Measurements from ENCODE around the gene PCNX3. TPM values are rescaled to one million over a fixed set of nuclear protein-coding genes. Genes with fewer than 3 reads are reported as not detected.

PCNX3 gene
- total RNA-seq, 2 donors from 2014 or later: 48.1 to 57.3 TPM

GRCh38 chr11:65609665-65610064 is 5.9 kb upstream of the PCNX3 start:
- peaks cover 38% of the 10 kb centered on the region for H3K36me3 Mint-ChIP-seq (ENCODE audit: low read depth)
- H3K4me1 Mint-ChIP-seq: peaks cover 8% of the 10 kb centered on the region
- no peak overlapping the region for H3K4me3 Mint-ChIP-seq
- Histone ChIP-seq H3K9me3 (ENCODE audit: control insufficient read depth, low read length) (no peaks in the 10 kb centered on the region), H3K4me3 (ENCODE audit: low read length) (no peak overlapping the region), H3K4me1 (ENCODE audit: control insufficient read depth, insufficient read depth, low read length) (peaks cover 3% of the 10 kb centered on the region), H3K9ac (ENCODE audit: extremely low read depth, low read length, poor library complexity, severe bottlenecking) (no peak overlapping the region), H3K27ac (ENCODE audit: low read depth, low read length) (no peak overlapping the region), H3K27me3 (ENCODE audit: control insufficient read depth, insufficient read depth, low read length, poor library complexity, severe bottlenecking) (no peaks in the 10 kb centered on the region), H3K36me3 (ENCODE audit: control insufficient read depth, insufficient read depth, low read length) (peaks cover 46% of the 10 kb centered on the region)
- H3K27me3 Mint-ChIP-seq (ENCODE audit: insufficient read depth): peaks cover 2% of the 10 kb centered on the region
- no peaks in the 10 kb centered on the region for H3K9me3 Mint-ChIP-seq
- no peak overlapping the region for H3K27ac Mint-ChIP-seq
- WGBS, 2 experiments (ENCODE audit: insufficient coverage in 1 of 2, insufficient read length in 1 of 2): 93 to 94% methylated on average over 5 of the region's 5 CpGs
- no peak for TF ChIP-seq CTCF (conservative IDR thresholded peaks at IDR 0.05)
- no peak for DNase-seq

GRCh38 chr11:65610404-65610803 is 5.2 kb upstream of the PCNX3 start:
- Histone ChIP-seq H3K36me3 (ENCODE audit: control insufficient read depth, insufficient read depth, low read length) (peaks cover 38% of the 10 kb centered on the region), H3K9ac (ENCODE audit: extremely low read depth, low read length, poor library complexity, severe bottlenecking) (no peak overlapping the region), H3K27ac (ENCODE audit: low read depth, low read length) (no peak overlapping the region), H3K9me3 (ENCODE audit: control insufficient read depth, low read length) (no peaks in the 10 kb centered on the region), H3K4me1 (ENCODE audit: control insufficient read depth, insufficient read depth, low read length) (peaks cover 3% of the 10 kb centered on the region), H3K4me3 (ENCODE audit: low read length) (no peak overlapping the region), H3K27me3 (ENCODE audit: control insufficient read depth, insufficient read depth, low read length, poor library complexity, severe bottlenecking) (no peaks in the 10 kb centered on the region)
- Mint-ChIP-seq H3K9me3 (no peaks in the 10 kb centered on the region), H3K36me3 (ENCODE audit: low read depth) (peaks cover 33% of the 10 kb centered on the region), H3K27ac (no peak overlapping the region), H3K27me3 (ENCODE audit: insufficient read depth) (peaks cover 2% of the 10 kb centered on the region), H3K4me3 (no peak overlapping the region), H3K4me1 (peaks cover 8% of the 10 kb centered on the region)
- DNase-seq: no peak
- 59 to 87% methylated on average over 5 to 6 of the region's 6 CpGs for WGBS, 2 experiments (ENCODE audit: insufficient coverage in 1 of 2, insufficient read length in 1 of 2)
- TF ChIP-seq CTCF (conservative IDR thresholded peaks at IDR 0.05): no peak

GRCh38 chr11:65611028-65611757 is 4.4 kb upstream of the PCNX3 start:
- Mint-ChIP-seq H3K4me1 (peaks cover 8% of the 10 kb centered on the region), H3K36me3 (ENCODE audit: low read depth) (peaks cover 28% of the 10 kb centered on the region), H3K27ac (no peak overlapping the region), H3K27me3 (ENCODE audit: insufficient read depth) (peaks cover 2% of the 10 kb centered on the region), H3K9me3 (no peaks in the 10 kb centered on the region), H3K4me3 (no peak overlapping the region)
- no peak overlapping the region for H3K27ac ChIP-seq (ENCODE audit: low read depth, low read length)
- H3K27me3 ChIP-seq (ENCODE audit: control insufficient read depth, insufficient read depth, low read length, poor library complexity, severe bottlenecking): no peaks in the 10 kb centered on the region
- peaks cover 3% of the 10 kb centered on the region for H3K4me1 ChIP-seq (ENCODE audit: control insufficient read depth, insufficient read depth, low read length)
- no peaks in the 10 kb centered on the region for H3K9me3 ChIP-seq (ENCODE audit: control insufficient read depth, low read length)
- TF ChIP-seq CTCF (conservative IDR thresholded peaks at IDR 0.05): no peak
- H3K9ac ChIP-seq (ENCODE audit: extremely low read depth, low read length, poor library complexity, severe bottlenecking): no peak overlapping the region
- DNase-seq: no peak
- H3K36me3 ChIP-seq (ENCODE audit: control insufficient read depth, insufficient read depth, low read length): peaks cover 30% of the 10 kb centered on the region
- H3K4me3 ChIP-seq (ENCODE audit: low read length): no peak overlapping the region
- 70 to 74% methylated on average over 3 to 9 of the region's 10 CpGs for WGBS, 2 experiments (ENCODE audit: insufficient coverage in 1 of 2, insufficient read length in 1 of 2)

Measured in endodermal cell (in vitro differentiated cells).